ENCODE data around the gene MEGF10.

MEGF10 gene

DNA sequence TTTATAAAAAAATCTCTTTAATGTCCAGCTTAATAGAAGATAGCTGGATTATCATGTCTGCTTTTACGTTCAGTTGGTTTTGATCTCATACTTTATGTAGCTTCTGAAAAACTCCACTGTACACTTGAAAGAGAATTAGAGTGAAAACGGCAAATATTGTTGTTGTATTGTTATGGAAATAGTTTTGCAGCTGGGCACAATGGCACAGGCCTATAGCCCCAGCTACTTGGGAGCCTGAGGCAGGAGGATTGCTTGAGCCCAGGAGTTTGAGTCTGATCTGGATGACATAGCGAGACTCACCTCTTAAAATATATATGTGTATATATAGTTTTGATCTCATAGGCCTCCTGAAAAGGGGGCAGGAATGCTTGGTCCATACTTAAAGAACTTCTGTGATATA, 159.4 kb downstream of the MEGF10 start:
- no peak for DNase-seq

- DNase-seq, result no peak
Measured at GRCh38 chr5:127451096-127451495, 160.5 kb downstream of the MEGF10 start.

GRCh38 chr5:127452626-127453025, 162.0 kb downstream of the MEGF10 start:
- no peak for DNase-seq

DNA sequence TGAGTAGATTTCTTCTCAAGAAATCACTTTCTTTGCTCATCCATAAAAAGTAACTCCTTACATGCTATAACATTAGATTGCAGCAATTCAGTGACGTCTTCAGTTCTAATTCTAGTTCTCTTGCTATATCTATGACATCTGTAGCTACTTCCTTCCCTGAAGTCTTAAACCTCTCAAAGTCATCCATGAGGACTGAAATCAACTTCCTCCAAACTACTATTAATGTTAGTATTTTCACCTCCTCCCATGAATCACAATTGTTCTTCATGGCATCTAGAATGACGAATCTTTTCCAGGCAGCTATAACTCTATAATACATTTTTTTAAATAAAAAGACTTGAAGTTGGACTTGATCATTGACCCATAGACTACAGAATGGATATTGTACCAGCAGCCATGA, 180.6 kb downstream of the MEGF10 start:
- DNase-seq, result no peak

DNA sequence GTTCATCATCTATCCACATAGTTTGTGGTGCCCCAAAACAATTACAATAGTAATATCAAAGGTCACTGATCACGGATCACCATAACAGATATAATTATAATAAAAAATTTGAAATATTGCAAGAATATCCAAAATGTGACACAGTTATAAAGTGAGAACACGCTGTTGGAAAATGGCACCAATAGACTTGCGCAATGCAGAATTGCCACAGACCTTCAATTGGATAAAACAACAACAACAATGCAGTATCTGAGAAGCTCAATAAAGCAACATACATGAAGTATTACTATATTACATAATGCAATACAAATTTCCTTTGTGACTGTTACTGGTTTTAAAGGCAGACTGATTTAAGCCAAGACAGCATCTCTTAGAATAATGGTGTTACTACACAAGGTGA, 182.1 kb downstream of the MEGF10 start:
- no peak for DNase-seq

- no peak for DNase-seq
Measured at GRCh38 chr5:127486471-127486870, 195.9 kb downstream of the MEGF10 start.

GRCh38 chr5:127492854-127493738, 202.5 kb downstream of the MEGF10 start:
- peak; percentile 52 for DNase-seq

DNA sequence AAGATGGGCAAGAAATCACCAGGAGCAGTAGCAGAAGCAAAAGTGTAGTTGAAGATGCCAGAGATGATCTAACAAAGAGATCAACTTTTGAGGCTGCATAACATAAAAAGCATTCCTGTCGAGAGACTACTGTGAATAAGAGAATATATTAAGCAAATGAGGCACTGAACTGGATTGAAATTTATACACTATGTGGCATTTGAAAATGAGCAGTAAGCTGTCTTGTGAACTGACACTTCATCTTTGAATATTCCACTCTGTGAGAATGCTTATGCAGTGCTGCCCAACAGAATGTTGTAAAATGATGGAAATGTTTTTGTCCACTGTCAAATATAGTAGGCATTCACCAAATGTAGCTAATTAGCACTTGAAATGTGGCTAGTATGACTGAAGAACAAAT, 208.0 kb downstream of the MEGF10 start:
- no peak for DNase-seq

DNA sequence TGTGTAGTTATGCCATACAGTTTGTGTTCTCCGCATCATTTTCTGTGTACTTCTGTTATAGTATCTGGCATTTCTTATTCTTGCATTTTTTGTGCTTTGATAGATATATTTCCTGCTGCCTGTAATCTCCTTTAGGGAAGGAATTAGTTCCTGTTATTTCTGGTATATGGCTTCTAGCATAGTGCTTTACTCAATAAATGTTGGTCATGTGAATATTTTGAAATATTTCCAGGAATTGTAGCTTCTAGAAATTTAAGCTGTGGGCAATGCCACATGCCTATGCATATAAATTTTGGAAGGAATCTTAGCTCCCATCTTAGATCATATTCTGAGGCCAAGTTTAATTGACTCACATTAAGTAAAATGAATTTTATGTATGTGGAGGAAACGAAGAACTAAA, 215.3 kb downstream of the MEGF10 start:
- no peak for DNase-seq

- no peak for DNase-seq
Measured at GRCh38 chr5:127506616-127507015, 216.0 kb downstream of the MEGF10 start.

DNA sequence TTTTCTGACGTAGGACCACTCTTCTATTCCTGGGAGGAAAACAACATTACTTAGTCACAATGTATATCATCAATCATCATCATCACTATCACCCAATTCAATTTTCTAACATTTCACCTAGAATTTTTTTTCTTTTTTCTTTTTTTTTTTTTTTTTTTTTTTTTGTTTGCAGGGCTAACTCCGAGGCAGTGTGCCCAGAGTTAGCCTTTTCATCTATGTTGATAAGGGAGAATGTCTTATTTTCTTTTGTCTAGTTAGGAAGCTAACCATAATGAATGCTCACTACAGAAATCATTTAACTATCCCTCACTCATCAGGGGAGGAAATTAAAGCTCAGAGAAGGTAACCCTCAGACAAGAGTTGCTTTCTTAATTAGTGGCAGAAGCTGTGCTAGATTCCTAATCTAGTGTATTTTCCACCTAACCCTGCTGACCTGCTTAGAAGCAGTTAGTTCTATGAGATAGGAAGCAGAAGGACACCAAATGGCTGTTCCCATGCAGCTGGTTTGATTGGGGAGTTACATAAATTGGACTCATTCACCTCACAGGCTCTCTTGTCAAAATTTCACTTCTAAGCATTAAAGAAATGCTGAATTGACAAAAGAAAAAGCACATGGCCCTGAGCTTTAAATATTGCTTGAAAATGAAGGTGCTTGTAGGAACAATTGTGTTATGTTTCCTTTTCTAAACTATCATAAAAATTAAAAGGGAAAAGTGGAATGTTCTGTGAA, 218.2 kb downstream of the MEGF10 start:
- no peak for DNase-seq

All from NCI-H526 treated with DMSO at 0.1 percent for 48 hours (cell line).